Activated CD4-positive, alpha-beta T cell treated with anti-CD3 and anti-CD28 coated beads, Interleukin-2, amount 10 ng/mL, durations not matched to agents 7 days and 5 days (primary cell): ENCODE results near the gene DNAJB4. TPM values are rescaled to one million over a fixed set of nuclear protein-coding genes. Genes with fewer than 3 reads are reported as not detected.

ENCODE experiments used
- CTCF ChIA-PET: fragments of 350-600 bp; sonication (Branson Sonifier 250); formaldehyde crosslinking; loops from one replicate; lab custom pipeline; 2021; ENCODE audit warnings: antibody characterized with exemption; lab: Charles Lee
- POLR2A ChIA-PET: fragments of 350-600 bp; sonication (Branson Sonifier 250); formaldehyde crosslinking; loops from one replicate; lab custom pipeline; 2021; ENCODE audit warnings: antibody characterized with exemption; lab: Charles Lee
- DNase-seq: peaks from one replicate; pipeline ENCODE4 v3.0.0-alpha.2; 2020
- H3K27ac Mint-ChIP-seq: one replicate; pipeline ENCODE4 v1.8.0; 2021; ENCODE audit warnings: mild to moderate bottlenecking, moderate library complexity, mixed read lengths
- H3K27me3 Mint-ChIP-seq: one replicate; pipeline ENCODE4 v1.8.0; 2021; ENCODE audit warnings: mixed read lengths
- H3K36me3 Mint-ChIP-seq: one replicate; pipeline ENCODE4 v1.8.0; 2021; ENCODE audit warnings: low read depth, mixed read lengths
- H3K4me1 Mint-ChIP-seq: one replicate; pipeline ENCODE4 v1.8.0; 2021; ENCODE audit warnings: mixed read lengths
- H3K4me3 Mint-ChIP-seq: one replicate; pipeline ENCODE4 v1.8.0; 2021; ENCODE audit warnings: mild to moderate bottlenecking, moderate library complexity, mixed read lengths
- H3K9me3 Mint-ChIP-seq: one replicate; pipeline ENCODE4 v1.8.0; 2021; ENCODE audit warnings: mixed read lengths
- total RNA-seq, 2 experiments: library from RNA; stranded (reverse); gene quantifications; one replicate each; pipeline ENCODE4 v1.2.3, GENCODE V29; 2021

DNAJB4 gene
- 10 to 100 TPM; 11.5 to 13.2 TPM for total RNA-seq

- peak within 1 kb of the TSS; percentile 88 for H3K4me3 Mint-ChIP-seq
- peaks cover 38% of the 10 kb centered on the region for H3K4me1 Mint-ChIP-seq
- CTCF ChIA-PET: interaction anchor here (0.6 to 2.7 kb wide), 9 partner anchors 9 to 1850 kb away, joined by 3 to 12 read pairs (median 3); partner anchors contain the start of gene FUBP1
- peaks cover 1% of the 10 kb centered on the region for H3K27me3 Mint-ChIP-seq
- DNase-seq: peak; percentile 86
- POLR2A ChIA-PET: interaction anchor here (0.6 to 2.5 kb wide), 20 partner anchors 10 to 836 kb away, joined by 3 to 64 read pairs (median 4); partner anchors contain the start of genes FUBP1, IFI44, IFI44L and MIGA1
- no peaks in the 10 kb centered on the region for H3K36me3 Mint-ChIP-seq
- peak within 1 kb of the TSS; percentile 98 for H3K27ac Mint-ChIP-seq
- H3K9me3 Mint-ChIP-seq: no peaks in the 10 kb centered on the region
Observed at GRCh38 chr1:78004719-78005447, at the start of gene DNAJB4. Gene DNAJB4, plus strand, starts transcription at chr1:78004939. Its CDS starts 172 bp downstream, at chr1:78005111.

- CTCF ChIA-PET: interaction anchor here (1.2 kb wide), 1 partner anchor 13 kb away, joined by 4 read pairs; no protein-coding TSS in a partner anchor
- H3K9me3 Mint-ChIP-seq: no peaks in the 10 kb centered on the region
- no peak overlapping the region for H3K4me3 Mint-ChIP-seq
- peaks cover 18% of the 10 kb centered on the region for H3K4me1 Mint-ChIP-seq
- POLR2A ChIA-PET: no interaction called here
- no peak for DNase-seq
- H3K27ac Mint-ChIP-seq: no peak overlapping the region
- H3K36me3 Mint-ChIP-seq: peaks cover 66% of the 10 kb centered on the region
- H3K27me3 Mint-ChIP-seq: no peaks in the 10 kb centered on the region
Observed at GRCh38 chr1:77955709-77956108, 49.0 kb upstream of the DNAJB4 start.

- Mint-ChIP-seq H3K4me1 (peaks cover 12% of the 10 kb centered on the region), H3K9me3 (no peaks in the 10 kb centered on the region), H3K27ac (no peak overlapping the region), H3K4me3 (no peak overlapping the region), H3K36me3 (peaks cover 66% of the 10 kb centered on the region), H3K27me3 (no peaks in the 10 kb centered on the region)
- CTCF ChIA-PET: interaction anchor here (0.6 to 1.9 kb wide), 3 partner anchors 12 to 21 kb away, joined by 3 to 7 read pairs (median 4); partner anchors contain the start of gene FUBP1
- no peak for DNase-seq
- POLR2A ChIA-PET: no interaction called here
Observed at GRCh38 chr1:77956464-77956863, 48.3 kb upstream of the DNAJB4 start.

GRCh38 chr1:77958391-77958790 is 46.3 kb upstream of the DNAJB4 start:
- Mint-ChIP-seq H3K27ac (peak overlapping the region; percentile 34), H3K9me3 (no peaks in the 10 kb centered on the region), H3K4me1 (peaks cover 4% of the 10 kb centered on the region), H3K27me3 (no peaks in the 10 kb centered on the region), H3K4me3 (no peak overlapping the region), H3K36me3 (peaks cover 69% of the 10 kb centered on the region)
- CTCF ChIA-PET: interaction anchor here (1.4 kb wide), 1 partner anchor 15 kb away, joined by 3 read pairs; no protein-coding TSS in a partner anchor
- POLR2A ChIA-PET: no interaction called here
- DNase-seq: no peak

- DNase-seq: no peak
- CTCF ChIA-PET: no interaction called here
- Mint-ChIP-seq H3K36me3 (peaks cover 70% of the 10 kb centered on the region), H3K27me3 (no peaks in the 10 kb centered on the region), H3K9me3 (no peaks in the 10 kb centered on the region), H3K4me3 (no peak overlapping the region), H3K27ac (peak overlapping the region; percentile 34), H3K4me1 (peaks cover 4% of the 10 kb centered on the region)
- POLR2A ChIA-PET: no interaction called here
Observed at GRCh38 chr1:77958850-77959249, 45.9 kb upstream of the DNAJB4 start.

- Mint-ChIP-seq H3K4me3 (no peak overlapping the region), H3K27ac (no peak overlapping the region), H3K4me1 (peaks cover 9% of the 10 kb centered on the region), H3K27me3 (no peaks in the 10 kb centered on the region), H3K9me3 (no peaks in the 10 kb centered on the region), H3K36me3 (peaks cover 75% of the 10 kb centered on the region)
- CTCF ChIA-PET: no interaction called here
- DNase-seq: no peak
- POLR2A ChIA-PET: no interaction called here
Observed at GRCh38 chr1:77961392-77961791, 43.3 kb upstream of the DNAJB4 start.

- no peak for DNase-seq
- H3K9me3 Mint-ChIP-seq: no peaks in the 10 kb centered on the region
- ChIA-PET CTCF (interaction anchor here (1.0 to 1.6 kb wide), 2 partner anchors 11 to 22 kb away, joined by 3 to 4 read pairs; no protein-coding TSS in a partner anchor), POLR2A (interaction anchor here (1.0 kb wide), 1 partner anchor 38 kb away, joined by 3 read pairs; the partner anchor contains the start of gene DNAJB4)
- H3K27me3 Mint-ChIP-seq: no peaks in the 10 kb centered on the region
- no peak overlapping the region for H3K4me3 Mint-ChIP-seq
- peaks cover 37% of the 10 kb centered on the region for H3K4me1 Mint-ChIP-seq
- peaks cover 75% of the 10 kb centered on the region for H3K36me3 Mint-ChIP-seq
- peak overlapping the region; percentile 78 for H3K27ac Mint-ChIP-seq
Observed at GRCh38 chr1:77966291-77966690, 38.4 kb upstream of the DNAJB4 start.

- ChIA-PET POLR2A (no interaction called here), CTCF (interaction anchor here (1.0 to 1.2 kb wide), 2 partner anchors 9 to 703 kb away, joined by 3 read pairs; partner anchors contain the start of gene FUBP1)
- Mint-ChIP-seq H3K4me1 (peaks cover 54% of the 10 kb centered on the region), H3K4me3 (no peak overlapping the region), H3K9me3 (no peaks in the 10 kb centered on the region), H3K36me3 (peaks cover 59% of the 10 kb centered on the region), H3K27me3 (no peaks in the 10 kb centered on the region), H3K27ac (no peak overlapping the region)
- no peak for DNase-seq
Observed at GRCh38 chr1:77970192-77970591, 34.5 kb upstream of the DNAJB4 start.

GRCh38 chr1:77972080-77972479 is 32.7 kb upstream of the DNAJB4 start:
- Mint-ChIP-seq H3K9me3 (no peaks in the 10 kb centered on the region), H3K27me3 (no peaks in the 10 kb centered on the region), H3K4me3 (no peak overlapping the region), H3K27ac (no peak overlapping the region), H3K4me1 (peaks cover 59% of the 10 kb centered on the region), H3K36me3 (peaks cover 55% of the 10 kb centered on the region)
- no peak for DNase-seq
- ChIA-PET POLR2A (interaction anchor here (0.6 kb wide), 1 partner anchor 654 kb away, joined by 4 read pairs; no protein-coding TSS in a partner anchor), CTCF (interaction anchor here (0.5 to 0.6 kb wide), 2 partner anchors 42 to 358 kb away, joined by 3 to 4 read pairs; no protein-coding TSS in a partner anchor)

- Mint-ChIP-seq H3K9me3 (no peaks in the 10 kb centered on the region), H3K4me1 (peaks cover 40% of the 10 kb centered on the region), H3K27ac (peak overlapping the region; percentile 46), H3K4me3 (peak overlapping the region; percentile 69), H3K36me3 (peaks cover 32% of the 10 kb centered on the region), H3K27me3 (no peaks in the 10 kb centered on the region)
- no peak for DNase-seq
- ChIA-PET POLR2A (interaction anchor here (0.5 to 1.5 kb wide), 3 partner anchors 29 to 31 kb away, joined by 3 to 13 read pairs (median 3); partner anchors contain the start of gene DNAJB4), CTCF (interaction anchor here (0.6 to 1.5 kb wide), 5 partner anchors 16 to 144 kb away, joined by 3 to 5 read pairs (median 4); no protein-coding TSS in a partner anchor)
Observed at GRCh38 chr1:77975386-77975785, 29.4 kb upstream of the DNAJB4 start.

- Mint-ChIP-seq H3K4me1 (peaks cover 43% of the 10 kb centered on the region), H3K9me3 (no peaks in the 10 kb centered on the region), H3K4me3 (peak overlapping the region; percentile 69), H3K27me3 (no peaks in the 10 kb centered on the region), H3K36me3 (peaks cover 30% of the 10 kb centered on the region), H3K27ac (peak overlapping the region; percentile 62)
- ChIA-PET CTCF (interaction anchor here (0.6 to 1.5 kb wide), 8 partner anchors 8 to 144 kb away, joined by 3 to 6 read pairs (median 4); no protein-coding TSS in a partner anchor), POLR2A (interaction anchor here (0.6 to 1.5 kb wide), 2 partner anchors 29 to 30 kb away, joined by 3 to 13 read pairs; partner anchors contain the start of gene DNAJB4)
- no peak for DNase-seq
Observed at GRCh38 chr1:77975907-77976306, 28.8 kb upstream of the DNAJB4 start.

- POLR2A ChIA-PET: interaction anchor here (1.5 kb wide), 1 partner anchor 28 kb away, joined by 13 read pairs; the partner anchor contains the start of gene DNAJB4
- no peaks in the 10 kb centered on the region for H3K27me3 Mint-ChIP-seq
Observed at GRCh38 chr1:77976433-77977076, 28.2 kb upstream of the DNAJB4 start.

More at GRCh38 chr1:77976433-77977076, 28.2 kb upstream of the DNAJB4 start:
- no peaks in the 10 kb centered on the region for H3K9me3 Mint-ChIP-seq
- CTCF ChIA-PET: interaction anchor here (0.7 to 2.5 kb wide), 6 partner anchors 9 to 91 kb away, joined by 4 to 7 read pairs (median 4); no protein-coding TSS in a partner anchor
- no peak for DNase-seq
- H3K36me3 Mint-ChIP-seq: peaks cover 24% of the 10 kb centered on the region
- no peak overlapping the region for H3K27ac Mint-ChIP-seq
- H3K4me1 Mint-ChIP-seq: peaks cover 41% of the 10 kb centered on the region
- H3K4me3 Mint-ChIP-seq: no peak overlapping the region
